Upper lobe of left lung (tissue), 4 donors: ENCODE results near the gene FETUB.

Experiments
- CTCF ChIP-seq, 6 experiments: fragments of 450-650 bp in 4 of 6; fragments of 200-600 bp in 2 of 6; sonication (generic) in 2 of 6; IDR thresholded peaks; one replicate each; pipeline ENCODE4 v1.5.1; 2016 to 2019; ENCODE audit warnings: antibody characterized with exemption in 6 of 6
- EP300 ChIP-seq, 4 donors: sonication (generic); formaldehyde crosslinking; IDR thresholded peaks; one replicate each; pipeline ENCODE4 v1.5.1; 2017; ENCODE audit warnings: antibody characterized with exemption in 4 of 4, control low read depth in 2 of 4
- POLR2A ChIP-seq, 4 donors: fragments of 450-650 bp; IDR thresholded peaks; one replicate each; pipeline ENCODE4 v1.5.1; 2016 to 2017; ENCODE audit warnings: antibody characterized with exemption in 4 of 4, mild to moderate bottlenecking in 2 of 4
- POLR2AphosphoS5 ChIP-seq, 2 donors: sonication (generic); formaldehyde crosslinking; IDR thresholded peaks; one replicate each; pipeline ENCODE4 v1.5.1; 2017; ENCODE audit warnings: antibody characterized with exemption in 2 of 2

GRCh38 chr3:186605078-186605477, 35.1 kb upstream of the FETUB start:
- TF ChIP-seq POLR2AphosphoS5 (IDR thresholded peaks at IDR 0.05) (no peak), POLR2A (IDR thresholded peaks at IDR 0.05) (no peak), CTCF (IDR thresholded peaks at IDR 0.05) (no peak), EP300 (IDR thresholded peaks at IDR 0.05) (no peak)
